Activated naive CD8-positive, alpha-beta T cell (primary cell): Measurements from ENCODE around the gene DYNLL2.
"Not testable (repeated sequence)": the region's sequence is repeated elsewhere in the genome, so short reads cannot be mapped to it uniquely, and the experiment has no call there.

Source experiments
- H3K27ac Mint-ChIP-seq: one replicate; pipeline ENCODE4 v1.8.0; 2021; ENCODE audit warnings: mixed read lengths
- H3K27me3 Mint-ChIP-seq: one replicate; pipeline ENCODE4 v1.8.0; 2021; ENCODE audit warnings: mixed read lengths
- H3K36me3 Mint-ChIP-seq: one replicate; pipeline ENCODE4 v1.8.0; 2021; ENCODE audit warnings: mixed read lengths
- H3K4me1 Mint-ChIP-seq: one replicate; pipeline ENCODE4 v1.8.0; 2021; ENCODE audit warnings: low read depth, mixed read lengths
- H3K4me3 Mint-ChIP-seq: one replicate; pipeline ENCODE4 v1.8.0; 2021; ENCODE audit warnings: mild to moderate bottlenecking, mixed read lengths
- H3K9me3 Mint-ChIP-seq: one replicate; pipeline ENCODE4 v1.8.0; 2021; ENCODE audit warnings: low read depth, mixed read lengths

DYNLL2 gene

GRCh38 chr17:58110012-58110411 lies 26.8 kb downstream of the DYNLL2 start:
- Mint-ChIP-seq H3K36me3 (no peaks in the 10 kb centered on the region), H3K27me3 (peaks cover 5% of the 10 kb centered on the region), H3K4me1 (no peaks in the 10 kb centered on the region), H3K27ac (no peak overlapping the region), H3K4me3 (no peak overlapping the region), H3K9me3 (no peaks in the 10 kb centered on the region)

- Mint-ChIP-seq H3K27me3 (peaks cover 6% of the 10 kb centered on the region), H3K27ac (no peak overlapping the region), H3K9me3 (no peaks in the 10 kb centered on the region), H3K4me1 (no peaks in the 10 kb centered on the region), H3K36me3 (no peaks in the 10 kb centered on the region), H3K4me3 (no peak overlapping the region)
Observed at GRCh38 chr17:58111676-58112075, 28.5 kb downstream of the DYNLL2 start.

DNA sequence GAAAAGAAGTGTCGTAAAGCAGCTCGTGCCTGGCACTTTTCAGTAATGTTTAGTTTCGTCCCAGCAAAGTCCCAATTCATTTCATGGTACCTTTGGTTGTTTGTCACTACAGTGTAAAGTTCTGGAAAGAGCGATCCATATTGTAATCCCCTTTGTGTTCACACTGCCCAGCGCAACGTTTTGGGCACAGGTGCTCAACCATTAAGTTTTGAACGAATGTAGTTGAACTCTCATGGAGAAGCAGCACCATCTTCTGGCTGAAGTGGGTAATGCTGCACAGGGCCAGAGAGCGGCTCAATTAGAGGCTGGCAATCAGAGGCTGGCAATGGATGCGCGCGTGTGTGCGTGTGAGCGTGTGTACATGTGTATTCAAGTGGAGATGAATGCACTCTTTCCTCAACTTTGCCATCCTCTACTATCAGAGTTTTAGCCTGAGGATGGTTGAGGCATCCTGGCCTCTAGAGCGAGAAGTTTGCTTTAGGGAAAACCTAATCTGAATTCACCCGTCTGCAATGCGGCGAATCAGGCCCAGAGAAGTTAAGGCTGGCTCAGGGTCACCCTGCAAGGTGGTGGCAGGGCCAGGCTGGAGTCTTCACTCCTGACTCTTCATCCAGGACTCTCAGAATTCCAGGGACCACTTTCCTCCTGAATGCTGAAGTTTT lies 29.9 kb downstream of the DYNLL2 start:
- Mint-ChIP-seq H3K27me3 (peaks cover 7% of the 10 kb centered on the region), H3K36me3 (no peaks in the 10 kb centered on the region), H3K9me3 (no peaks in the 10 kb centered on the region), H3K4me1 (no peaks in the 10 kb centered on the region), H3K4me3 (no peak overlapping the region), H3K27ac (no peak overlapping the region)

DNA sequence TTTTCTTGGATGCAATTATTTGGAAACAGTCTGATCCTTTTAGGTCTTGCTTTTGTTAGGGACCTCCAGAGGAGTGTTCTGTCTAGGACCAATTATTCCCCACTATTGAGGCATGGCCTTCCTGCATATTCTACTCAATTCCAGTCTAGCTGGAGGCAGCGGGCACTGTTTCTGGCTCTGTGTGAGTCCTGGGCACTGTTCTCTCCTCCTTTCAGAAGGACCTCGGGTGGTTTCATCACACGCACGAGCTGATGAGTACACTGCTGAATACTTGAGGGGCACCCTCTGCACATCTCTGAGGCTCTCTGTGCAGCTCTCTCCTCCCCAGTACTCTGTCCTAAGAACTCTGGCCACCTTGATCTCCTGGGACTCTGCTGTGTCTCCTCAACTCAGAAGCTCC lies 30.7 kb downstream of the DYNLL2 start:
- no peaks in the 10 kb centered on the region for H3K9me3 Mint-ChIP-seq
- H3K4me1 Mint-ChIP-seq: no peaks in the 10 kb centered on the region
- H3K27me3 Mint-ChIP-seq: peaks cover 9% of the 10 kb centered on the region
- no peak overlapping the region for H3K4me3 Mint-ChIP-seq
- H3K36me3 Mint-ChIP-seq: peaks cover 1% of the 10 kb centered on the region
- H3K27ac Mint-ChIP-seq: no peak overlapping the region

DNA sequence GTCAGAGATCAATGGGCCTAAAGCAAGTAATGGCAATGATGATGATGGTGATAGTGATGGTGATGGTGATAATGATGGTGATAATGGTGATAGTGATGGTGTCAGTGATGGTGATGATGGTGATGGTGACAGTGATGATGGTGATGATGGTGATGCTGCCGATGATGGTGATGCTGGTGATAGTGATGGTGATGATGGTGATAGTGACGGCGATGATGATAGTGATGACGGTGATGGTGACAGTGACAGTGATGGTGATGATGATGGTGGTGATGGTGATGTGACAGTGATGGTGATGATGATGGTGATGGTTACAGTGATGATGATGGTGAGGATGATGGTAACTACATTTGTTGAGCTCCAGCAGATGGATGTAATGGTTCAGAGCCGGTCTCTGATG lies 34.2 kb downstream of the DYNLL2 start:
- Mint-ChIP-seq H3K4me1 (peaks cover 5% of the 10 kb centered on the region), H3K36me3 (peaks cover 2% of the 10 kb centered on the region), H3K27me3 (peaks cover 5% of the 10 kb centered on the region), H3K27ac (no peak overlapping the region), H3K4me3 (no peak overlapping the region), H3K9me3 (no peaks in the 10 kb centered on the region)

DNA sequence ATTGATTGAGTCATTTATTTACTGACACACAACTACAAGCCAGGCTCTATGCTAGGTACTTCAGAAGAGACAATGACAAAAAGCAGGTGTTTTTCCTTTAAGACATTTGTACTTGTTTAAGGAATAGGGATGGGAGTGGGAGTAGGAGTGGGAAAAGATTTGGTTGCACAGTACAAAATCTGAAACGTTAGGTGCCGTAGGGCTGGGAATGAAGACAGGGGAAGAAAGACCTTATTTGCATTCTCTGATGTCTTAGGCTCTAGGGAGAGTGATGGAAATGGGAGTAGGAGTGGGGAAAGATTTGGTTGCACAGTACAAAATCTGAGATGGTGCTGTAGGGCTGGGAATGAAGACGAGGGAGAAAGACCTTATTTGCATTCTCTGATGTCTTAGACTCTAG lies 36.3 kb downstream of the DYNLL2 start:
- Mint-ChIP-seq H3K27me3 (peaks cover 5% of the 10 kb centered on the region), H3K9me3 (no peaks in the 10 kb centered on the region), H3K4me1 (peaks cover 8% of the 10 kb centered on the region), H3K36me3 (peaks cover 2% of the 10 kb centered on the region), H3K4me3 (no peak overlapping the region), H3K27ac (no peak overlapping the region)

- H3K9me3 Mint-ChIP-seq: no peaks in the 10 kb centered on the region
- H3K27ac Mint-ChIP-seq: no peak overlapping the region
- peaks cover 5% of the 10 kb centered on the region for H3K27me3 Mint-ChIP-seq
- peaks cover 8% of the 10 kb centered on the region for H3K4me1 Mint-ChIP-seq
- no peak overlapping the region for H3K4me3 Mint-ChIP-seq
- peaks cover 2% of the 10 kb centered on the region for H3K36me3 Mint-ChIP-seq
Observed at GRCh38 chr17:58120195-58120822, 37.1 kb downstream of the DYNLL2 start.

GRCh38 chr17:58121925-58122324 lies 38.7 kb downstream of the DYNLL2 start:
- H3K36me3 Mint-ChIP-seq: peaks cover 2% of the 10 kb centered on the region
- H3K27ac Mint-ChIP-seq: no peak overlapping the region
- H3K9me3 Mint-ChIP-seq: no peaks in the 10 kb centered on the region
- peaks cover 3% of the 10 kb centered on the region for H3K27me3 Mint-ChIP-seq
- peaks cover 8% of the 10 kb centered on the region for H3K4me1 Mint-ChIP-seq
- H3K4me3 Mint-ChIP-seq: no peak overlapping the region

DNA sequence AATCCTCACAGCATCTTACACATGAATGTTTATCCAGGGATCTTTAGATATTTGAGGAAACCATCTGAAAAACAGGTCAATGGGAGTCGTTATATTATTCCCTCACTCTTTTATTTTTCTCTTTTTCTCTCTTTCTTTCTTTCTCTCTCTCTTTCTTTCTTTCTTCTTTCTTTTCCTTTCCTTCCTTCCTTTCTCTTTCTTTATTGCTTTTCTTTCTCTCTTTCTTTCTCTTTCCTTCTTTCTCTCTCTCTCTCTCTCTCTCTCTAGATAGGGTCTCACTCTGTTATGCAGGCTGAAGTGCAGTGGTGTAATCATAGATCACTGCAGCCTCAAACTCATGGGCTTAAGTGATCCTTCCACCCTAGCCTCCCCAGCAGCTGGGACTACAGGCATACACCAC lies 44.6 kb downstream of the DYNLL2 start:
- Mint-ChIP-seq H3K36me3 (no peaks in the 10 kb centered on the region), H3K4me1 (peaks cover 2% of the 10 kb centered on the region), H3K27me3 (no peaks in the 10 kb centered on the region), H3K27ac (no peak overlapping the region), H3K9me3 (no peaks in the 10 kb centered on the region), H3K4me3 (no peak overlapping the region)

- H3K9me3 Mint-ChIP-seq, H3K27ac Mint-ChIP-seq, H3K4me1 Mint-ChIP-seq, H3K4me3 Mint-ChIP-seq, H3K27me3 Mint-ChIP-seq: not testable (repeated sequence)
- H3K36me3 Mint-ChIP-seq: peaks cover 10% of the 10 kb centered on the region
Observed at GRCh38 chr17:58132697-58133096, 49.5 kb downstream of the DYNLL2 start.

DNA sequence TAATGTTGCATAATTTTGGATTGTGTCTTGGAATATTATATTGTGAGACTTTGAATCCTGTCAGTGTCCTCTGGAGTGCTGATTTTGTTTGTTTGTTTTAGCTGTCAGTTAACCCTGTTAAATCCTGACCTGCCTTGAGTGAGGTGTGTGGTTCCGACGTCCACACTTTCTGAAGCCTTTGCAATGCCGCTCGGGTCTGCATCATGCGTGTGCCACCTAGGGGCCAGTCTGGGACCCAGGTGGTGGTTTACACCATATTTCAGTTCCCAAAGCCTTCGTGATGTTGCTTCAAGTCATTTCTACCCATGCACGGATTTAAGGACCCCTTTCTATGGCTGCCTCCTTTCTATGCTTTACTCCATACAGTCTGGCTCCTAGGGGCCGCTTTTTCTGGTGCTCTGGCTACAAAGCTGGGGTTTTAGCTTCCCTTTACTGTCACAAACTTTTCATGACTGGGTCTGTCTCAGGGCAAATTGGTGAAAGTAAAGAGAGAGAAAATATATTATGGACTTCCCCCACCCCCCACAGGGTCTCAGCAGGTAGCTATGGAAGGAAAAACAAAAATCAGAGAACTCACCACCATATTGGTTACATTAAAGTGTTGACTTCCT lies 53.6 kb downstream of the DYNLL2 start:
- Mint-ChIP-seq H3K4me1 (peaks cover 8% of the 10 kb centered on the region), H3K36me3 (peaks cover 10% of the 10 kb centered on the region), H3K27ac (no peak overlapping the region), H3K9me3 (peaks cover 4% of the 10 kb centered on the region), H3K4me3 (no peak overlapping the region), H3K27me3 (no peaks in the 10 kb centered on the region)

GRCh38 chr17:58141505-58141904 lies 58.3 kb downstream of the DYNLL2 start:
- H3K27me3 Mint-ChIP-seq: no peaks in the 10 kb centered on the region
- no peak overlapping the region for H3K27ac Mint-ChIP-seq
- H3K4me3 Mint-ChIP-seq: no peak overlapping the region
- H3K36me3 Mint-ChIP-seq: peaks cover 21% of the 10 kb centered on the region
- H3K9me3 Mint-ChIP-seq: peaks cover 28% of the 10 kb centered on the region
- peaks cover 5% of the 10 kb centered on the region for H3K4me1 Mint-ChIP-seq

GRCh38 chr17:58143335-58143734 lies 60.1 kb downstream of the DYNLL2 start:
- H3K27me3 Mint-ChIP-seq, H3K4me1 Mint-ChIP-seq, H3K4me3 Mint-ChIP-seq, H3K27ac Mint-ChIP-seq: not testable (repeated sequence)
- H3K36me3 Mint-ChIP-seq: peaks cover 28% of the 10 kb centered on the region
- peaks cover 25% of the 10 kb centered on the region for H3K9me3 Mint-ChIP-seq

- H3K27ac Mint-ChIP-seq: no peak overlapping the region
- H3K36me3 Mint-ChIP-seq: peaks cover 31% of the 10 kb centered on the region
- no peaks in the 10 kb centered on the region for H3K27me3 Mint-ChIP-seq
- H3K4me1 Mint-ChIP-seq: peaks cover 6% of the 10 kb centered on the region
- peaks cover 28% of the 10 kb centered on the region for H3K9me3 Mint-ChIP-seq
- no peak overlapping the region for H3K4me3 Mint-ChIP-seq
Observed at GRCh38 chr17:58144801-58145200, 61.6 kb downstream of the DYNLL2 start.
